Loucy (cell line): ENCODE results near the gene FSD2.

ENCODE experiments used
- H2AFZ ChIP-seq: fragments of 200-600 bp; sonication (generic); 2 replicates; pipeline ENCODE4 v1.6.0; 2016; ENCODE audit warnings: antibody characterized with exemption, mild to moderate bottlenecking, low read length, moderate library complexity
- H3F3A ChIP-seq: fragments of 200-600 bp; 2 replicates; pipeline ENCODE4 v1.6.0; 2016; ENCODE audit warnings: antibody characterized with exemption, low read depth, mild to moderate bottlenecking
- H3K27me3 ChIP-seq: fragments of 200-600 bp; sonication (generic); 2 replicates; pipeline ENCODE4 v1.6.1; 2014; ENCODE audit warnings: low read length, mild to moderate bottlenecking; ENCODE audit not compliant: insufficient read depth, poor library complexity, severe bottlenecking
- H3K36me3 ChIP-seq: fragments of 200-600 bp; sonication (generic); 2 replicates; pipeline ENCODE4 v1.6.1; 2016; ENCODE audit warnings: low read length; ENCODE audit not compliant: insufficient read depth
- H3K4me1 ChIP-seq: fragments of 200-600 bp; sonication (generic); 2 replicates; pipeline ENCODE4 v1.5.1; 2014; ENCODE audit warnings: low read length, mild to moderate bottlenecking; ENCODE audit not compliant: insufficient read depth, poor library complexity, severe bottlenecking
- H3K4me2 ChIP-seq: fragments of 200-600 bp; sonication (generic); 2 replicates; pipeline ENCODE4 v1.6.0; 2014; ENCODE audit warnings: antibody characterized with exemption, low read length, low read depth, mild to moderate bottlenecking; ENCODE audit not compliant: poor library complexity, severe bottlenecking
- H3K4me3 ChIP-seq: fragments of 200-600 bp; sonication (generic); 2 replicates; pipeline ENCODE4 v1.5.1; 2014; ENCODE audit warnings: low read length, mild to moderate bottlenecking, mixed read lengths; ENCODE audit not compliant: poor library complexity, severe bottlenecking
- H3K79me2 ChIP-seq: fragments of 200-600 bp; sonication (generic); 2 replicates; pipeline ENCODE4 v1.6.1; 2014; ENCODE audit warnings: low read length; ENCODE audit not compliant: insufficient read depth
- H3K9ac ChIP-seq: fragments of 200-600 bp; sonication (generic); 2 replicates; pipeline ENCODE4 v1.6.0; 2014; ENCODE audit warnings: mild to moderate bottlenecking, low read depth, low read length, moderate library complexity; ENCODE audit not compliant: poor library complexity, severe bottlenecking
- H3K9me2 ChIP-seq: fragments of 200-600 bp; sonication (generic); replicated peaks from 2 replicates; pipeline ENCODE4 v1.6.1; 2016; ENCODE audit warnings: low read depth, low read length, mixed read lengths
- H3K9me3 ChIP-seq: fragments of 200-600 bp; sonication (generic); 2 replicates; pipeline ENCODE4 v1.6.1; 2014; ENCODE audit warnings: mild to moderate bottlenecking, antibody characterized with exemption, low read length, low read depth; ENCODE audit not compliant: insufficient read depth
- H4K20me1 ChIP-seq: fragments of 200-600 bp; sonication (generic); 2 replicates; pipeline ENCODE4 v1.6.0; 2014; ENCODE audit warnings: antibody characterized with exemption, low read length, mild to moderate bottlenecking; ENCODE audit not compliant: insufficient read depth, poor library complexity, severe bottlenecking
- CTCF ChIP-seq: fragments of 200-600 bp; sonication (generic); conservative IDR thresholded peaks from 2 replicates; pipeline ENCODE4 v1.5.1; 2014; ENCODE audit warnings: mild to moderate bottlenecking, antibody characterized with exemption, low read length
- EZH2phosphoT487 ChIP-seq: fragments of 200-600 bp; IDR thresholded peaks from 2 replicates; pipeline ENCODE4 v1.6.1; 2018; ENCODE audit warnings: antibody characterized with exemption, mild to moderate bottlenecking, moderate library complexity, borderline replicate concordance

The FSD2 gene

DNA sequence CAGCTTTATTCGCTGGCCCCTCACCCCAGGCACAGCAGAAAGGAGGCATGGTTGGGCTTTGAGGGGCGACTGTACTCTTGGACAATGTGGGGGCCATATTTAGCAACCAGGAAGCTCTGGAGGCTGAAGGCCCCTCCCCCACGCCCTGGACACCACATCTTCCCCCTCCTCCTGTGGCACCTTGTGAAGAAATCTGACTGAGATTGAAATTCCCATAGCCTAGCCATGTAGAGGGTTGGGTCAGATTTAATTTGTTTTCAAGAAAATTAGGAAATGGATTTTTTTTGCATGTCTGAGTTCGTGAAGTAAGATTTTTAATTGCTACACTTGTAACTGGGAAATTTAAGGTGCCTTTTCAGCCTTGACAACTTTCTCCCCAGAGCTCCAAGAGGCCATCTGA, 24.5 kb downstream of the FSD2 start:
- no peak for TF ChIP-seq CTCF
- TF ChIP-seq EZH2phosphoT487, result no peak
- Histone ChIP-seq H3K4me2 (no peak overlapping the region), H3K9me2 (no peaks in the 10 kb centered on the region), H3K79me2 (no peaks in the 10 kb centered on the region), H3K9ac (no peak overlapping the region), H4K20me1 (no peaks in the 10 kb centered on the region), H3K9me3 (no peaks in the 10 kb centered on the region), H3K4me3 (no peak overlapping the region), H3K27me3 (no peaks in the 10 kb centered on the region), H3K4me1 (no peaks in the 10 kb centered on the region), H3K36me3 (no peaks in the 10 kb centered on the region), H2AFZ (no peak overlapping the region), H3F3A (no peaks in the 10 kb centered on the region)

DNA sequence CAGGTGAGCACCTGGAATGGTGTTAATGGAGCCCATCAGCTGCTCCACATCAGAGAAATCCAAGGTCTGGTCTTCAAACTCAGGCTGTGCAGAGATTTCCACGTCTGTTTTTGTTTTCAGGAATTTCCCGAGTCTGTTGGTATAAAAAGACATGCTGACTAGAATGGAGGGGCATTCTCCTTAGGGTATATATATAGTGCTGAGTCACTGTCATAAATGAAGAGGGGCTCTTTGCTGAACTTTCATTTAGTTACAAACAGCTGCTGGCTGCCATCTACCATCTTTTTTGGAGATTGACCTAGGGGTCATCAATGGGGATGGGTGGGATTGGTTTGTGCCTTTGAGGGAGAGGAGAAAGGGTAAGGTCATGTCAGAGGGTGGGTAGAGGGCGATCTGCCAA, 27.1 kb downstream of the FSD2 start:
- Histone ChIP-seq H3K9me2 (no peaks in the 10 kb centered on the region), H3K79me2 (no peaks in the 10 kb centered on the region), H3K27me3 (no peaks in the 10 kb centered on the region), H4K20me1 (no peaks in the 10 kb centered on the region), H3K4me1 (no peaks in the 10 kb centered on the region), H3K9me3 (no peaks in the 10 kb centered on the region), H3K36me3 (no peaks in the 10 kb centered on the region), H3K9ac (no peak overlapping the region), H3F3A (no peaks in the 10 kb centered on the region), H3K4me2 (no peak overlapping the region), H3K4me3 (no peak overlapping the region), H2AFZ (no peak overlapping the region)
- TF ChIP-seq CTCF (no peak), EZH2phosphoT487 (no peak)

- Histone ChIP-seq H3K9me2 (no peaks in the 10 kb centered on the region), H3K36me3 (no peaks in the 10 kb centered on the region), H3F3A (no peaks in the 10 kb centered on the region), H3K4me2 (no peak overlapping the region), H3K4me1 (no peaks in the 10 kb centered on the region), H3K79me2 (no peaks in the 10 kb centered on the region), H4K20me1 (no peaks in the 10 kb centered on the region), H3K27me3 (no peaks in the 10 kb centered on the region), H2AFZ (no peak overlapping the region), H3K9me3 (no peaks in the 10 kb centered on the region), H3K4me3 (no peak overlapping the region), H3K9ac (no peak overlapping the region)
- TF ChIP-seq EZH2phosphoT487, result no peak
- no peak for TF ChIP-seq CTCF
Observed at GRCh38 chr15:82774496-82774895, 31.4 kb downstream of the FSD2 start.
